Measurements from ENCODE around the gene PMPCA.

PMPCA gene

GRCh38 chr9:136410500-136411287, at the start of gene PMPCA, which contains the start of gene ENTR1:
Gene PMPCA, plus strand, starts transcription at chr9:136410658. Its CDS starts 11 bp downstream, at chr9:136410669.
Gene ENTR1, minus strand, starts transcription at chr9:136410614. Its CDS starts 217 bp downstream, at chr9:136410397.
- DNase-seq (ENCODE audit: low spot score) = peak; percentile 85

- DNase-seq (ENCODE audit: low spot score) = no peak
Measured at GRCh38 chr9:136361047-136361753, 49.3 kb upstream of the PMPCA start.

- DNase-seq (ENCODE audit: low spot score) = no peak
Measured at GRCh38 chr9:136361754-136362449, 48.6 kb upstream of the PMPCA start.

GRCh38 chr9:136362450-136362784, 48.0 kb upstream of the PMPCA start:
- DNase-seq (ENCODE audit: low spot score) = no peak

GRCh38 chr9:136363106-136363948, 47.1 kb upstream of the PMPCA start, which contains the start of gene DNLZ:
Gene DNLZ, minus strand, starts transcription at chr9:136363744. Its CDS starts 30 bp downstream, at chr9:136363714.
- DNase-seq (ENCODE audit: low spot score) = peak; percentile 94

- DNase-seq (ENCODE audit: low spot score) = no peak
Measured at GRCh38 chr9:136363949-136364748, 46.3 kb upstream of the PMPCA start.

GRCh38 chr9:136364942-136365774, 45.3 kb upstream of the PMPCA start:
- no peak for DNase-seq (ENCODE audit: low spot score)

- DNase-seq (ENCODE audit: low spot score) = no peak
Measured at GRCh38 chr9:136365775-136366222, 44.7 kb upstream of the PMPCA start.

GRCh38 chr9:136366826-136367225, 43.6 kb upstream of the PMPCA start:
- no peak for DNase-seq (ENCODE audit: low spot score)

- no peak for DNase-seq (ENCODE audit: low spot score)
Measured at GRCh38 chr9:136367296-136368145, 42.9 kb upstream of the PMPCA start.

GRCh38 chr9:136368190-136368589, 42.3 kb upstream of the PMPCA start:
- DNase-seq (ENCODE audit: low spot score) = no peak

GRCh38 chr9:136370037-136370436, 40.4 kb upstream of the PMPCA start:
- DNase-seq (ENCODE audit: low spot score) = no peak

GRCh38 chr9:136370687-136371532, 39.5 kb upstream of the PMPCA start:
- no peak for DNase-seq (ENCODE audit: low spot score)

GRCh38 chr9:136371533-136371880, 39.0 kb upstream of the PMPCA start:
- no peak for DNase-seq (ENCODE audit: low spot score)

- DNase-seq (ENCODE audit: low spot score) = no peak
Measured at GRCh38 chr9:136372006-136372405, 38.5 kb upstream of the PMPCA start.

GRCh38 chr9:136372561-136373299, 37.7 kb upstream of the PMPCA start:
- no peak for DNase-seq (ENCODE audit: low spot score)
